Prostate gland (tissue), 2 donors: Measurements from ENCODE around the gene OTULINL. TPM values are rescaled to one million over a fixed set of nuclear protein-coding genes. Genes with fewer than 3 reads are reported as not detected.
"Not testable (repeated sequence)": the region's sequence is repeated elsewhere in the genome, so short reads cannot be mapped to it uniquely, and the experiment has no call there.

Experiments used
- DNase-seq: peaks from one replicate; pipeline ENCODE4 v3.0.0-alpha.2; 2019; ENCODE audit warnings: low spot score
- H3K27ac ChIP-seq, 2 donors: fragments of 200-600 bp; sonication (generic); 2 replicates each; pipeline ENCODE4 v1.5.1; 2017 to 2019
- H3K27me3 ChIP-seq: fragments of 200-600 bp; sonication (generic); replicated peaks from 2 replicates; pipeline ENCODE4 v1.5.1; 2019; ENCODE audit not compliant: insufficient read depth
- H3K36me3 ChIP-seq, 2 donors: fragments of 200-600 bp; sonication (generic); 1 replicate in 1 of 2; 2 replicates in 1 of 2; pipeline versions ENCODE4 v1.5.1 to v1.8.1; 2017 to 2019
- H3K4me1 ChIP-seq: fragments of 200-600 bp; sonication (generic); replicated peaks from 2 replicates; pipeline ENCODE4 v1.5.1; 2019
- H3K4me3 ChIP-seq, 2 donors: fragments of 200-600 bp; sonication (generic); 2 replicates each; pipeline ENCODE4 v1.5.1; 2017 to 2019
- H3K9me3 ChIP-seq: fragments of 200-600 bp; sonication (generic); 2 replicates; pipeline ENCODE4 v1.5.1; 2017
- CTCF ChIP-seq, 4 experiments: fragments of 200-600 bp in 2 of 4; fragments of 450-650 bp in 2 of 4; sonication (generic) in 2 of 4; IDR thresholded peaks; 1 replicate in 3 of 4; 2 replicates in 1 of 4; pipeline ENCODE4 v1.5.1; 2016 to 2019; ENCODE audit warnings: antibody characterized with exemption in 4 of 4, mild to moderate bottlenecking in 2 of 4, moderate library complexity in 2 of 4
- POLR2A ChIP-seq: fragments of 450-650 bp; IDR thresholded peaks from one replicate; pipeline ENCODE4 v1.6.1; 2016; ENCODE audit warnings: antibody characterized with exemption, mild to moderate bottlenecking
- POLR2AphosphoS5 ChIP-seq: sonication (generic); formaldehyde crosslinking; IDR thresholded peaks from one replicate; pipeline ENCODE4 v1.6.1; 2017; ENCODE audit warnings: antibody characterized with exemption
- WGBS: methylation state at CpG from one replicate; pipeline ENCODE4 v1.1.5; 2018; 5-methylcytosine and 5-hydroxymethylcytosine counted together
- intact Hi-C: fragments of 100-400 bp; cut with DNase I; formaldehyde crosslinking; loops from one replicate; pipeline ENCODE4 v1.14.2; 2022
- total RNA-seq, 2 donors: library from RNA; depleted of rRNA; stranded (reverse); fragments of >200 nt; gene quantifications; one replicate each; pipeline ENCODE4 v1.1.0, GENCODE V29; 2016

OTULINL gene
- total RNA-seq, 2 donors from 2014 or later, result 12.4 to 20.6 TPM

GRCh38 chr5:14547666-14548065, 33.9 kb upstream of the OTULINL start:
- intact Hi-C loops, result no loop called here
- Histone ChIP-seq H3K9me3 (no peaks in the 10 kb centered on the region), H3K27me3 (no peaks in the 10 kb centered on the region), H3K36me3 (no peaks in the 10 kb centered on the region), H3K4me3 (no peak overlapping the region), H3K4me1 (no peaks in the 10 kb centered on the region), H3K27ac (no peak overlapping the region)
- WGBS, result 93% methylated on average over 1 of the region's 1 CpG
- DNase-seq, result no peak
- TF ChIP-seq POLR2A (no peak), CTCF (IDR thresholded peaks at IDR 0.05) (no peak), POLR2AphosphoS5 (no peak)

- 38% methylated on average over 3 of the region's 3 CpGs for WGBS
- no peaks in the 10 kb centered on the region for H3K4me1 ChIP-seq
- H3K4me3 ChIP-seq, result no peak overlapping the region
- H3K27ac ChIP-seq, result no peak overlapping the region
- no peak for TF ChIP-seq CTCF (IDR thresholded peaks at IDR 0.05)
- TF ChIP-seq POLR2A, result no peak
- no peak for TF ChIP-seq POLR2AphosphoS5
- intact Hi-C loops, result no loop called here
- DNase-seq, result no peak
- H3K9me3 ChIP-seq, result no peaks in the 10 kb centered on the region
- H3K36me3 ChIP-seq, result no peaks in the 10 kb centered on the region
- no peaks in the 10 kb centered on the region for H3K27me3 ChIP-seq
Observed at GRCh38 chr5:14551211-14551610, 30.4 kb upstream of the OTULINL start.

GRCh38 chr5:14552017-14552416, 29.6 kb upstream of the OTULINL start:
- intact Hi-C loops, result no loop called here
- Histone ChIP-seq H3K9me3 (no peaks in the 10 kb centered on the region), H3K27ac (no peak overlapping the region), H3K4me3 (no peak overlapping the region), H3K36me3 (no peaks in the 10 kb centered on the region), H3K27me3 (no peaks in the 10 kb centered on the region), H3K4me1 (no peaks in the 10 kb centered on the region)
- WGBS, result 62% methylated on average over 1 of the region's 1 CpG
- no peak for DNase-seq
- no peak for TF ChIP-seq POLR2AphosphoS5
- no peak for TF ChIP-seq POLR2A
- no peak for TF ChIP-seq CTCF (IDR thresholded peaks at IDR 0.05)

- DNase-seq, H3K27me3 ChIP-seq, H3K4me3 ChIP-seq, H3K9me3 ChIP-seq, H3K27ac ChIP-seq, H3K36me3 ChIP-seq, H3K4me1 ChIP-seq, intact Hi-C loops: not testable (repeated sequence)
- WGBS, result 72% methylated on average over 3 of the region's 3 CpGs
Observed at GRCh38 chr5:14554288-14554687, 27.3 kb upstream of the OTULINL start.

- Histone ChIP-seq H3K4me1 (no peaks in the 10 kb centered on the region), H3K9me3 (no peaks in the 10 kb centered on the region), H3K4me3 (no peak overlapping the region), H3K27me3 (no peaks in the 10 kb centered on the region), H3K27ac (no peak overlapping the region), H3K36me3 (no peaks in the 10 kb centered on the region)
- TF ChIP-seq POLR2A, result no peak
- no peak for TF ChIP-seq CTCF (IDR thresholded peaks at IDR 0.05)
- no peak for TF ChIP-seq POLR2AphosphoS5
- DNase-seq, result no peak
- WGBS, result 75% methylated on average over 2 of the region's 2 CpGs
- intact Hi-C loops, result no loop called here
Observed at GRCh38 chr5:14556015-14556414, 25.6 kb upstream of the OTULINL start.
